PC-9 (cell line): ENCODE results near the gene DSCAML1.

ENCODE experiments used
- EZH2 ChIP-seq: fragments of 200-600 bp; sonication (generic); IDR thresholded peaks from 2 replicates; pipeline ENCODE4 v1.8.0; 2017; ENCODE audit warnings: antibody characterized with exemption, low read depth
- TF ChIP-seq, protein P1 (sequence below): fragments of 200-600 bp; sonication (generic); conservative IDR thresholded peaks from 2 replicates; pipeline ENCODE4 v1.6.1; 2017; ENCODE audit warnings: mixed run types, antibody characterized with exemption, mild to moderate bottlenecking, moderate library complexity

GRCh38 chr11:117437791-117438130, 359.3 kb downstream of the DSCAML1 start:
- TF ChIP-seq, protein P1, sequence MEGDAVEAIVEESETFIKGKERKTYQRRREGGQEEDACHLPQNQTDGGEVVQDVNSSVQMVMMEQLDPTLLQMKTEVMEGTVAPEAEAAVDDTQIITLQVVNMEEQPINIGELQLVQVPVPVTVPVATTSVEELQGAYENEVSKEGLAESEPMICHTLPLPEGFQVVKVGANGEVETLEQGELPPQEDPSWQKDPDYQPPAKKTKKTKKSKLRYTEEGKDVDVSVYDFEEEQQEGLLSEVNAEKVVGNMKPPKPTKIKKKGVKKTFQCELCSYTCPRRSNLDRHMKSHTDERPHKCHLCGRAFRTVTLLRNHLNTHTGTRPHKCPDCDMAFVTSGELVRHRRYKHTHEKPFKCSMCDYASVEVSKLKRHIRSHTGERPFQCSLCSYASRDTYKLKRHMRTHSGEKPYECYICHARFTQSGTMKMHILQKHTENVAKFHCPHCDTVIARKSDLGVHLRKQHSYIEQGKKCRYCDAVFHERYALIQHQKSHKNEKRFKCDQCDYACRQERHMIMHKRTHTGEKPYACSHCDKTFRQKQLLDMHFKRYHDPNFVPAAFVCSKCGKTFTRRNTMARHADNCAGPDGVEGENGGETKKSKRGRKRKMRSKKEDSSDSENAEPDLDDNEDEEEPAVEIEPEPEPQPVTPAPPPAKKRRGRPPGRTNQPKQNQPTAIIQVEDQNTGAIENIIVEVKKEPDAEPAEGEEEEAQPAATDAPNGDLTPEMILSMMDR, result no peak
- TF ChIP-seq EZH2, result no peak
